NCI-H526 treated with DMSO at 0.1 percent for 48 hours (cell line): Measurements from ENCODE around the gene FOXJ3.
"Not testable (repeated sequence)": the region's sequence is repeated elsewhere in the genome, so short reads cannot be mapped to it uniquely, and the experiment has no call there.

Experiments
- DNase-seq: peaks from one replicate; lab custom pipeline; 2025; lab: John Stamatoyannopoulos, UW

The FOXJ3 gene

DNA sequence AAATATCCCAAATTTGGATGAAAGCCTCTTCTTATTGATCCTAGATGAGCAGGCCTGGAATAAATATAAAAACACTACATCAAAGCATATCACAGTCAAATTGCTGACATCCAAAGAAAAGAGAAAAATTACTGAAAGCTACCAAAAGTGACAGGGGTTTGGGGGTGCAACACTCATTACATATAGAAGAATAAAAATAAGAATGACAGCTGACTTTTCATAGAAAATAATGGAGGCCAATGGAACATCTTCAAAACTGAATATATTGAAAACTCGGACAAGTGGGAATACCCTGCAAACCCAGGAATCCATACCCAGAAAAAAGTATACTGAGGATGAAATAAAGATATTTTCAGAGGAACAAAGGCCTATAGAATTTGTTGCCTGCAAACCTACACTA is 84.0 kb downstream of the FOXJ3 start:
- no peak for DNase-seq

DNA sequence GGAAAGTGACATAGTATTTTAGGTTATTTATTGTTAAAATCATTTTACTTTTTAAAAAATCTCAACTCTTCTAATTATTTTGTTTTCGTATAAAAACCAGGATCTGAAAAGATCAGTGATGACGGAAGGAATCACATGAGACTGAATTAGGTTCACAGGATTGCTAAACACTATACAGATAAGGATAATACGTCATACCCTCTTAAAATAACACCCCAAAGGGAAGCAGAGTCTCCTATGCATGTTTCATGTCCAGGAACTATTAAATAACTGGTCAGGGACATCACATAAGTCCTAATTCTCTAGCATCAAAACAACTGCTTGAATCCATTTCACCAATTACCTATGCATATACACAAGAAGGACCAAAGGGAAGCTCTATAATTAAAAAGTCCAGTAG is 84.9 kb downstream of the FOXJ3 start:
- no peak for DNase-seq

GRCh38 chr1:42240966-42241755 is 93.9 kb downstream of the FOXJ3 start:
- DNase-seq = no peak

DNA sequence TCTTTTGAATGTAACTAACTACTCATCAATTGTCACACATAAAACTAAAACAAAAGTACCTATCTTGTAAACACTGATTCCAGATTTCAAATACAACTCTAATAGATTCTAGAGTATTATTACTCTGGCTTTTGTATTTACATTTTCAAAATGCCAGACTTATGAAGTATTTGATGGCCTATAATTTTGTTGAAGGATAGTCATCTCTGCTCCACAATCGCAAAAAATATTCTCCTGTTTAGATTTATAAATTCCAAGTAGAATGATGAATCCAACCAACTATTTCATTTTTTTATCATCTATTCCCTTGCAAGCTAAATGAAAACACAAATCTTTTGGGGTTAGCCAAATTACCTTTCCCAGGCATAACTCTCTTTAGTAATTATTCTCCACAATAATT is 95.5 kb downstream of the FOXJ3 start:
- DNase-seq = no peak

DNA sequence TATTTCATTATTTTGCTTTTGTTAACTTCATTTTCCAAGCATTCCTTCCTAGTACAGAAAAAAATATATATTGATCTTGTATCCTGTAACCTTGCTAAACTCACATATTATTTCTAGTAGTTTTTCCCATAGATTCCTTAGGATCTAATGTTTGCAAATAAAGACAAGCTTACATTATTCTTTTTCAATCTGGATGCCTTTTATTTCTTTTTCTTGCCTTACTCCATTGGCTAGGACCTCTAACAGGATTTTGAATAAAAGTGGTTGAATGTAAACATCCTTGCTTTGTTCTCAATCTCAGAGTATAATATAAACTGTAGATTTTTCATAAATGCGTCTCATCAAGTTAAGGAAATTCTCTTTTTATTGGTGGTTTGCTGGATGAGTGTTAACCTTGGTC is 96.0 kb downstream of the FOXJ3 start:
- DNase-seq = no peak

GRCh38 chr1:42231253-42231652 is 103.8 kb downstream of the FOXJ3 start:
- DNase-seq = no peak

DNA sequence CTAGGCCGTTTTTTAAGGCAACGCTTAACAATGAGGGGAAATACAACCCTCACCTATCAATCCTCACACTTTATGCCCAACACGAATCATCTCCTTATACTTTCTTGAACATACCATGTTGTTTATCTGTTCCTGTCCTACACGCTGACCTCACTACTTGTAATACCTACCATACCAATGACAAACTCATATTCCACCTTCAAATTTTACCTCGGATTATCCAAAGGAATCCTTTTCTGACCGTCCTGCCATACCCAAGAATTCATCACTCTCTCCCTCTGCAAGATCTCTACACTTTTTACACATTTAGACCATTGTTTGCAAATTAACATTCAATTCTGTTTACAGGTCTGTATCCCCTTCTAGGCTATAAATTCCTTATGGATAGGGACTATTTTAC is 106.1 kb downstream of the FOXJ3 start:
- no peak for DNase-seq

- DNase-seq = no peak
Measured at GRCh38 chr1:42223036-42223435, 112.0 kb downstream of the FOXJ3 start.

GRCh38 chr1:42221952-42222606 is 113.0 kb downstream of the FOXJ3 start:
- no peak for DNase-seq

GRCh38 chr1:42221456-42221855 is 113.6 kb downstream of the FOXJ3 start:
- DNase-seq = no peak

- DNase-seq = no peak
Measured at GRCh38 chr1:42219627-42220026, 115.4 kb downstream of the FOXJ3 start.

DNA sequence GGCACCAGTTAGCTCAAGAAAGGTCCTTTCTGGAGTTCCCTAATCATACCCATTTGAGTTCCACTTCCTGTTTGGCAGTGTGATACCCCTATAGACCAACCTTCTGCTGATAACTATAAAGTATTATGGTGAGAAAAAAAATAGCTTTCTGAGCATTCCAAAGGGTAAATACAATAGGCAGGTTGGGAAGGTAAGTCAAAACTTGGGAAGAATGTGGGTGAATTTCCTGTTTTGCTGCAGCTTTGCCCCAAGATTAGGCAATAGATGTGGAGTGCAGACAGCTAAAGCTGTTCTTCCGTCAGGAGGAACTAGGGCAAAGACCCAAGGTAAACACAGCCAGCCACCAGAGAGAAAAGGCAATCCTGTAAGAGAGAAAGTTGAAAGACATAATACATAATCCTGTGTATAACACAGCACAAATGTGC is 120.6 kb downstream of the FOXJ3 start:
- DNase-seq = no peak

DNA sequence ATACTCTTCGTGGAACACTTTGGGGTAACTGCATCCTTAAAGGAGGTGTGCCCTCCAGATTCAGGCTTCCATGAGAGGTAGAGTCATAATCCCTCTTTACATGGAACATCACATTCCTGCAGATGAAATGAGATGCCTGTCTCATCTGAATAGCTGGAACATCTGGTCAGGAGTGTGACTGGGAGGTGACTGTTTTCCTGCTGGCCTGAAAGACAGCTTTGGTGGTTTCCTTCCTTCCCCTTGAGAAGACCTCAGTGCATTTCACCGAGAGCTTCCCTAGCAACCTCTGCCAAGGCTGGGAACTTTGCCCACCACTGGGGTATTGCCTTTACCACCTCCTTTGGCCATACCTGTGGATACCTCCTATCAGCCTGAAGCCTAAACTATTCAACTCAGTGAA is 123.8 kb downstream of the FOXJ3 start:
- no peak for DNase-seq

DNA sequence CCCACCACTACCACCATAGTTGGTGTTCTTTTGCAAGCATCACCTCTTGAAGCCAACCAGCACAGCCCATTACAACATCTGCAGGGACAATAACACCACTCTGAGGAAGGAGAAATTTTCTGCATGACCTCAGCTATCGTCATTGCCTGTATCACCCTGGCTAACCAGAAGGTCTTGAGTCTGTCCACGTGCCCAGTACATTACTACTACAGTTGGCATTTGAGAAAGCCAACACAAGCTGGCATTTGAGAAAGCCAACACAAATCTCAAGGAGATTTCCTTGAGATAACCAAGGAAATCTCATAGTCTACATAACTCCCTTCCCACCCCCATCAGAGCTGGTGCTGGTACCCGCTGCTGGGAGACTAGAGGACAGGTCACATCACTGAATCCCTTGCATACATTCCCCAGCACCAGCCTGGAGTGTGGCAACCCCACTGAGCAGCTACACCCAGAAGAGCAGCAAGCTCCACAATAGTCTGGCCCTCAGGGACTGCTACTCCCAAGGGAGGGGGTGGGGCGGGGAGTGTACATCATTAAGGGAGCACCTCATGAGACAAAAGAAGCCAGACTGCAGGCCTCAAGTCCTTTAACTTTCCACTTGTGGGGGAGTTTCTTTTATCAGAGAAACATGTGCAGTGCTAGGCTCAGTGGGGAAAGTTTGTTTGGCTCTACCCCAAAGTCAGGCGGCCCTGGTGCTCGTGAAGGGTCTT is 124.5 kb downstream of the FOXJ3 start:
- DNase-seq = no peak

- DNase-seq = no peak
Measured at GRCh38 chr1:42209526-42210251, 125.3 kb downstream of the FOXJ3 start.

DNA sequence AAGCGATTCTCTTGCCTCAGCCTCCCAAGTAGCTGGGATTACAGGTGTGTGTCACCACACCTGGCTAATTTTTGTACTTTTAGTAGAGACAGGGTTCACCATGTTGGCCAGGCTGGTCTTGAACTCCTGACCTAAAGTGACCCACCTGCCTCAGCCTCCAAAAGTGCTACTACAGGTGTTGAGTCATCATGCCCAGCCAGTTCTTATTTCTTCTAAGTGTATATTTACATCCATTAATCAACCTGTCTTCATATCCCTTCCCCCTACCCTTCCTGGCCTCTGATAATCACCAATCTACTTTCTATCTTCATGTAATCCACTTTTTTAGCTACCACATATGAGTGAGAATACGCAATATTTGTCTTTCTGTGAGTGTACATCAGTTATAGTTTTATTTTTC is 128.1 kb downstream of the FOXJ3 start:
- DNase-seq = not testable (repeated sequence)

- DNase-seq = no peak
Measured at GRCh38 chr1:42206164-42206563, 128.9 kb downstream of the FOXJ3 start.

DNA sequence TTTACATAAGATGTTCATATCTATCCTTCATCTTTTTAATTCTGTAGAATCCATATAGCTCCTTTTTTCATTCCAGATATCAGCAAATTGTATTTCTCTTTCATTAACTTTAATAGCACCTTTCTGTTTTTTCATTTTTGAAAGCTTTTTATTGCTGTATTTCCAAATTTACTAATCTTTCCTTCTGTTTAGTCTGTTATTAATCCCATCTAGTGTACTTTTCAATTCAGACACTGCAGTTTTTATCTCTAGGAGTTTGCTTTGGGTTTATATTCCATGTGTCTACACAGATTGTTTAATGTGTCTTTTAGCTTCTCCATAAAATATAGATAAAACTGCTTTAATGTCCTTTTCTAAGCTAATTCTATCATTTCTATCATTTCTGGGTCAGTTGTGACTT is 133.0 kb downstream of the FOXJ3 start:
- no peak for DNase-seq

DNA sequence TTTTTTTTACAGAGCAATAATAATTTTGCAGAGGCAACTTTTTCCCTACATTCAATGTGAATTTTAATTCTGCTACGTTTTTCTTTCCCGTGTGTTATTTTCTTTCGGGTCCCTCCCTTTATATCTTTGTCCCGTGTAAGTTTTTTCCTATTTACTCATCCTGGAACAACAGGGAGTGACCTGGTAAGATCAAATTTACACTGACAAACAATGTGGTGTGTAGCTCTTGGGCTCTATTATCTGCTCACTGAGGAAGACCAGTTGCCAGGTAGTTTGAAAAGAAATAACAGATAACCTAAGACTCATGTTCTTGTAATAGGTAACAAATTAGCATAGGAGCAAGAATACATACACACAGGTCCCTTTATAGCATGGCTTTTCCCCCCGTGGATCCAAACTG is 136.8 kb downstream of the FOXJ3 start:
- DNase-seq = no peak

DNA sequence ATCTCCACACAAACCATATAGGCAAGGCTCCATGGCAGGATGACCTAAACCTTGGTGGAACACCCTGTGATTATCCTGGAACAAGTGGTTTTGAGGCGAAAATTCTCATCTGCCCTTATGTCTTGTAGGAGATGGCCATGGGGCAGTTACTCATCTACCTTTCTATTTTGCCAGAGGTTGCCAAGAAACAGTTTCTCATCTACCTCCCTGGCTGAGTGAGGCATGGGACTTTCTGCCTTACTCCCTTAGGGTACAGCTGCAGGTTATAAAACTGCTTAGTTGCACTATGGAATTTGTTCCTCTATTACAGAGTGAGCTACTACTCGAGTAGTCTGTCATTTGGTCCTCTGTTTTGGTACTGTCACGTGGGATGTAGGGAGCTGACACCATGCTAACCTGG is 139.2 kb downstream of the FOXJ3 start:
- DNase-seq = no peak

DNA sequence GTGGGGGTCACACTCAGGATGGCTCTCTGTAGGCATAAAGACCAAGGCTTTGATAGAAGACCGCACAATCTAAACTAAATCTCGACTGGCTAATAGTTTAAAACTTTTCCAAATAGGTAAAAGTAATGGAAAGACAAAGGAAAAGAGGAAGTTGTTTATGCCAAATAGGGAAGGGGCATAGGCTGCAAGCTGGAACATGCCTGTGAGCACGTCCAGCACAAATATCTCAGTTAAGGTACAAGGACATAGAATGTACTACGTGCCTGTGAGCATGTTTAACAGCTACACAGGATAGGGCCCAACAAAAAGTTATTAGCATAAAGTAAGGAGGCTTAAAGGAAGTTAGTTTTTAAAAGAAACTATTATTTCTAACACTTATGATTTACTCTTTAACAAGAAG is 142.9 kb downstream of the FOXJ3 start:
- no peak for DNase-seq

DNA sequence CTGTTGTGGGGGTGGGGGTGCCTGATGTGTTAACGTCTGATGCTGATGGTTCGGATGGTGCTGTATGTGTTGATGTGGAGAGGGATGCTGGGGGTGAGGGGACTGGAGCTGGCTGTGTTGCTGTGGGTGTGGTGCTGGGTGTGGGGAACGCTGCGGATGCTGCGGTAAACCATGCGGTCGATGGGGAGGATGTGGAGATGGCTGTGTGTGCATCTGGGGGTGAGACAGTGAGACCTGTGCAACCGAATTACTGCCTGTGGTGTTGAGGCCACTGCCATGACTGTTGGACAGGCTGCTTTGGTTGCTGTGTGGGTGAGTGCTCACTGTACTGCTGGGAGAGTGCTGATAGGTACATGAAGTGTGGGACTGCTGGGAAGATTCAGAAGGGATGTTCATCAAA is 143.7 kb downstream of the FOXJ3 start:
- no peak for DNase-seq
